NCI-H2029 treated with DMSO at 0.1 percent for 48 hours (cell line): ENCODE data around the gene RAB11FIP3.

Experiments used
- DNase-seq: peaks from one replicate; lab custom pipeline; 2025; lab: John Stamatoyannopoulos, UW

RAB11FIP3 gene

GRCh38 chr16:518858-519257 is 93.4 kb downstream of the RAB11FIP3 start:
- no peak for DNase-seq

- no peak for DNase-seq
Observed at GRCh38 chr16:519425-519824, 94.0 kb downstream of the RAB11FIP3 start.

- DNase-seq: no peak
Observed at GRCh38 chr16:519841-520687, 94.6 kb downstream of the RAB11FIP3 start.

- DNase-seq: no peak
Observed at GRCh38 chr16:520847-521246, 95.4 kb downstream of the RAB11FIP3 start.

- DNase-seq: no peak
Observed at GRCh38 chr16:521381-522210, 96.1 kb downstream of the RAB11FIP3 start.

GRCh38 chr16:522320-523096 is 97.1 kb downstream of the RAB11FIP3 start:
- no peak for DNase-seq

- DNase-seq: no peak
Observed at GRCh38 chr16:523097-523741, 97.8 kb downstream of the RAB11FIP3 start.

GRCh38 chr16:524274-525040 is 99.0 kb downstream of the RAB11FIP3 start:
- DNase-seq: no peak

- no peak for DNase-seq
Observed at GRCh38 chr16:525123-525519, 99.7 kb downstream of the RAB11FIP3 start.

- DNase-seq: no peak
Observed at GRCh38 chr16:525520-526180, 100.2 kb downstream of the RAB11FIP3 start.

GRCh38 chr16:526181-527014 is 100.9 kb downstream of the RAB11FIP3 start:
- DNase-seq: no peak

GRCh38 chr16:527015-527903 is 101.8 kb downstream of the RAB11FIP3 start, which contains the start of gene CAPN15:
Gene CAPN15, plus strand, starts transcription at chr16:527712. Its CDS starts 19,127 bp downstream, at chr16:546839.
- DNase-seq: peak; percentile 62

GRCh38 chr16:528111-529011 is 102.9 kb downstream of the RAB11FIP3 start:
- no peak for DNase-seq

- no peak for DNase-seq
Observed at GRCh38 chr16:529012-529575, 103.6 kb downstream of the RAB11FIP3 start.

GRCh38 chr16:530111-530817 is 104.8 kb downstream of the RAB11FIP3 start:
- DNase-seq: no peak

GRCh38 chr16:531494-532125 is 106.2 kb downstream of the RAB11FIP3 start:
- DNase-seq: no peak
